ENCODE measurements around the gene CROCC2. TPM values are rescaled to one million over a fixed set of nuclear protein-coding genes. Genes with fewer than 3 reads are reported as not detected.

Gene CROCC2
- total and polyA plus RNA-seq, 10 of the 15 experiments (the other 5 are each of a cell fraction or from before 2014, with no cell fraction given) = not detected

DNA sequence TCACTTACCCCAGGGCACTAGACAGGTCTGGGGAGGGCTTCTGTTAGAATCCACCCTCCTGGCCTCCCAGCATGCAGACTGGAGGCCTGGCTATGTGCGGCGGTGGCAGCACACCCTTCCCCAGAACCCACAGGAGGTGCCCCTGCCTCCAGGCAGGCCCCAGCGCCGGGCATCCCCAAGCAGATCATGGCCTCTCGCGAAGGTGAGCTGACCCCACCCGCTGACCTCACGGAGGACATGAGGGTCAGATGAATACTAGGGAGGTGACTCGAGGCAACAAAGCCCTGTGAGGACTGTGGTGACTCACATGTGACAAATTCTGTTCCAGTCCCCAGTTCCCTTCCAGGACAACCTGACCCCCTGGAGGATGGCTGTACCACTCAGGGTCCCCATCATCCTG lies 12.1 kb upstream of the CROCC2 start:
- Histone ChIP-seq H3K79me2 (ENCODE audit: control insufficient read depth, insufficient read depth, low read length) (no peaks in the 10 kb centered on the region), H2AFZ (ENCODE audit: control insufficient read depth, low read depth, low read length) (no peak overlapping the region), H3K9ac (ENCODE audit: control insufficient read depth, insufficient read depth, low read length) (no peak overlapping the region), H3K27ac (ENCODE audit: control insufficient read depth, insufficient read depth) (no peak overlapping the region), H3K9me3 (replicated peaks; ENCODE audit: control insufficient read depth, insufficient read depth, low read length) (no peaks in the 10 kb centered on the region), H3K36me3 (ENCODE audit: control insufficient read depth in 2 of 2, insufficient read depth in 2 of 2, low read length in 1 of 2) (no peaks in the 10 kb centered on the region), H3K4me2 (ENCODE audit: control insufficient read depth, insufficient read depth) (no peak overlapping the region), H3K4me1 (ENCODE audit: control insufficient read depth, insufficient read depth, low read length) (no peaks in the 10 kb centered on the region), H3K4me3 (no peak overlapping the region), H3K27me3 (replicated peaks in 1 of 2; ENCODE audit: control insufficient read depth in 2 of 2, insufficient read depth in 2 of 2, low read length in 1 of 2) (no peaks in the 10 kb centered on the region), H4K20me1 (ENCODE audit: control insufficient read depth, insufficient read depth) (no peaks in the 10 kb centered on the region)
- ATAC-seq (no peak), FAIRE-seq (no peak), DNase-seq (ENCODE audit: low read depth, low spot score) (no peak)
- intact Hi-C loops (cut with micrococcal nuclease; ENCODE audit: unreplicated experiment) = no loop called here
- in situ Hi-C loops (cut with MboI) = no loop called here
- ChIA-PET RAD21 (ENCODE audit: unreplicated experiment) (no interaction called here), CTCF (no interaction called here), POLR2A (no interaction called here), SMC1A (ENCODE audit: uncharacterized antibody, unreplicated experiment) (no interaction called here)
- WGBS (ENCODE audit: insufficient coverage, insufficient replicate concordance, low lambda C conversion rate, missing lambda C conversion rate) = 64% methylated on average over 9 of the region's 9 CpGs
- no TSS peak for BruUV-seq (replicated peaks)
- TF ChIP-seq YY1 (IDR thresholded peaks at IDR 0.05; ENCODE audit: low read depth, low read length) (no peak), BCL11A (IDR thresholded peaks at IDR 0.05; ENCODE audit: low read depth, low read length) (no peak), MXI1 (IDR thresholded peaks at IDR 0.05; ENCODE audit: low read depth, low read length) (no peak), CEBPB (IDR thresholded peaks at IDR 0.05; ENCODE audit: borderline replicate concordance in 1 of 2, low read depth in 2 of 2, low read length in 2 of 2) (no peak), KAT2A (conservative IDR thresholded peaks at IDR 0.05; ENCODE audit: control insufficient read depth, low read depth, low read length) (no peak), CBX5 (IDR thresholded peaks at IDR 0.05; ENCODE audit: low read depth) (no peak), RBBP5 (conservative IDR thresholded peaks at IDR 0.05) (no peak), BCLAF1 (IDR thresholded peaks at IDR 0.05) (no peak), WRNIP1 (IDR thresholded peaks at IDR 0.05; ENCODE audit: borderline replicate concordance, low read depth, low read length) (no peak), STAT1 (conservative IDR thresholded peaks at IDR 0.05) (no peak)
- TF ChIP-seq, protein P1, sequence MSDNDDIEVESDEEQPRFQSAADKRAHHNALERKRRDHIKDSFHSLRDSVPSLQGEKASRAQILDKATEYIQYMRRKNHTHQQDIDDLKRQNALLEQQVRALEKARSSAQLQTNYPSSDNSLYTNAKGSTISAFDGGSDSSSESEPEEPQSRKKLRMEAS (IDR thresholded peaks at IDR 0.05; ENCODE audit: low read depth, low read length) = no peak
- TF ChIP-seq, protein P2, sequence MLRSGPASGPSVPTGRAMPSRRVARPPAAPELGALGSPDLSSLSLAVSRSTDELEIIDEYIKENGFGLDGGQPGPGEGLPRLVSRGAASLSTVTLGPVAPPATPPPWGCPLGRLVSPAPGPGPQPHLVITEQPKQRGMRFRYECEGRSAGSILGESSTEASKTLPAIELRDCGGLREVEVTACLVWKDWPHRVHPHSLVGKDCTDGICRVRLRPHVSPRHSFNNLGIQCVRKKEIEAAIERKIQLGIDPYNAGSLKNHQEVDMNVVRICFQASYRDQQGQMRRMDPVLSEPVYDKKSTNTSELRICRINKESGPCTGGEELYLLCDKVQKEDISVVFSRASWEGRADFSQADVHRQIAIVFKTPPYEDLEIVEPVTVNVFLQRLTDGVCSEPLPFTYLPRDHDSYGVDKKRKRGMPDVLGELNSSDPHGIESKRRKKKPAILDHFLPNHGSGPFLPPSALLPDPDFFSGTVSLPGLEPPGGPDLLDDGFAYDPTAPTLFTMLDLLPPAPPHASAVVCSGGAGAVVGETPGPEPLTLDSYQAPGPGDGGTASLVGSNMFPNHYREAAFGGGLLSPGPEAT (IDR thresholded peaks at IDR 0.05; ENCODE audit: low read depth) = no peak

Measured in GM12878 (cell line).